BE2C (cell line): ENCODE results near the gene PGS1. TPM values are rescaled to one million over a fixed set of nuclear protein-coding genes. Genes with fewer than 3 reads are reported as not detected.
"Not testable (repeated sequence)": the region's sequence is repeated elsewhere in the genome, so short reads cannot be mapped to it uniquely, and the experiment has no call there.

ENCODE experiments used
- DNase-seq: peaks from one replicate; pipeline ENCODE4 v3.0.0-alpha.2; 2020
- H3K27me3 ChIP-seq: fragments of 250-450 bp; sonication (Bioruptor Pico); 2 replicates; pipeline ENCODE4 v1.5.1; 2020; ENCODE audit warnings: mild to moderate bottlenecking
- H3K36me3 ChIP-seq: fragments of 250-450 bp; sonication (Bioruptor Pico); 2 replicates; pipeline ENCODE4 v1.5.1; 2020; ENCODE audit warnings: mild to moderate bottlenecking
- H3K4me1 ChIP-seq: fragments of 250-450 bp; sonication (Bioruptor Pico); 2 replicates; pipeline ENCODE4 v1.5.1; 2020
- H3K4me3 ChIP-seq: 2 replicates; pipeline ENCODE4 v1.5.1; 2011; ENCODE audit warnings: low read depth, low read length
- H3K9me3 ChIP-seq: fragments of 250-450 bp; sonication (Bioruptor Pico); 2 replicates; pipeline ENCODE4 v1.5.1; 2020
- CTCF ChIP-seq: IDR thresholded peaks from 2 replicates; pipeline ENCODE4 v1.5.1; 2012; ENCODE audit warnings: mild to moderate bottlenecking, low read depth, low read length
- polyA plus RNA-seq: library from polyadenylated mRNA; unstranded; fragments of >200 nt; gene quantifications from one replicate; pipeline ENCODE4 v1.2.1, GENCODE V29; 2012; ENCODE audit warnings: low read depth, missing spikeins; ENCODE audit not compliant: insufficient read length, insufficient read depth

The PGS1 gene
- 66.0 TPM for polyA plus RNA-seq

- Histone ChIP-seq H3K27me3 (no peaks in the 10 kb centered on the region), H3K36me3 (no peaks in the 10 kb centered on the region; the same call in 1 of the 2 replicates), H3K9me3 (no peaks in the 10 kb centered on the region), H3K4me1 (no peaks in the 10 kb centered on the region), H3K4me3 (peak within 1 kb of the TSS; percentile 98)
- peak; percentile 86 for DNase-seq
- no peak for TF ChIP-seq CTCF
Measured at GRCh38 chr17:78378225-78379130, at the start of gene PGS1. Gene PGS1 (plus strand): TSS chr17:78378649. CDS start chr17:78378666, 17 bp downstream.

DNA sequence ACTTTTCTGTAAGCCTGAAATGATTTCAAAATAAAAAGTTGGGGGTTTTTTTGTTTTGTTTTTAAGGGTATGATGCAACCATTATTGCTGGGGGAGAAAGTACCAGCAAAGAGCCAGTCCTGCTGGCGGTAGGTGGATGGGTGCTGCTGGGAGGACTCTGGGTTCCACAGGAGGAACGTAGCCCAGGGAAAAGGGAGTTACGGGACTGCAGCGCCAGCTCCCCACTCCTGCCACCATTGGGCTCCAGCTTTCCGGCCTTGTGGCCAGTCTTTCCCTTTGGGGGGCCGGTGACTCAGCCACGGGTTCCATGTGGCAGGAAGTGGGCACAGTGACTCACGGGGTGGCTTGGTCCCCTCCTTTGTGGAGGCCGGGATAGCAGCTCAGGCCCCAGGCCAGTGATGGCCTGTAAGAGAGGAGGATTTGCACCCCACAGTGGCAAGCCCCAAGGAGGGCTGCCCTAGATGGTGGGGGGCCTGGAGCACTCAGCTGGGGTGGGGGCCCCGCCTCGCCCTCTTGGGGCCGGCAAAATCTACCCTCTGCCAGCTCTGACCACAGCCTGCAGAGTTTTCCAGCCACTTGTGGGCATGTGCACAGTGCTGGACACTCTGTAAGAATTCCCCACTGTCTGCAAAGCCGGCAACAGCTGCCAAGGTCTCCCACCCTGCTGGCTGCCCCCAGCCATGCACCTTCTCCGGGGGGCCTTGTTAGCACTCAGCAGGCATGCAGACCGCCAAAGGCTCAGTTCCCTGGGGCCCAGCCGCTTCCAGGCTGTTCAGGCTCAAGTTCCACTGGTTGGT, 49.0 kb upstream of the PGS1 start:
- no peak for TF ChIP-seq CTCF
- H3K4me3 ChIP-seq, result no peak overlapping the region
- DNase-seq, result no peak
- no peaks in the 10 kb centered on the region for H3K36me3 ChIP-seq
- H3K4me1 ChIP-seq, result peaks cover under 1% of the 10 kb centered on the region; the same call in 1 of the 2 replicates
- H3K9me3 ChIP-seq, result no peaks in the 10 kb centered on the region
- H3K27me3 ChIP-seq, result no peaks in the 10 kb centered on the region

DNA sequence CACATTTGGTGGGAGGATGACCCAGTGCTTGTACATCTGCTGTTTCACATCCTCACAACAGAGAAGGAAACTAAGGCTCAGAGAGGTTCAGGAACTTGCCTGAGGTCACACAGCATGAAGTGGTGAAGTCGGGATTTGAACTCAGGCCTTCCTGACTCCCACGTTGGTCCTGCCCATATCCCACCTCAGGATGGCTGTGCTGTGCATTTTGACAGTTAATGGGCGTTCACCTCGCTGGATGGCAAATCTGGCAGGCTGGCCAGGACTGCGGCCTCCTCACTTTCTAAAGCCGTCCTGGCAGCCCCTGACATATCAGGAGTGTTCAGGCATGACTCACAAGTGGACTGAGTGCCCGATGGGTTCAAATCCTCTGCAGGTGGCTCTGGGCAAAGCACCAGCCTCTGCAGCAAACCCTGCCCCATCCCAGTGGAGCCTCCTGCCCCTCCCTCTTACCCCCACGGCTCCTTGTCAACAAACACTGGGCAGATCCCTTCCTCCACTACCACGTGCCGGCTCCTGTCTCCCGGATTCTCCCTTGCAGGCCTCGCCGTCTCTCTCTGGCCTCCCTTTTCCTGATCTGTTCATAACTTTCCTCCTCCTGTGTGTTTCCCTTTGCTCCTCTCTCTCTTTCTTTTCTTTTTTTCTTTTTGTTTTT, 47.8 kb upstream of the PGS1 start:
- no peak for TF ChIP-seq CTCF

DNA sequence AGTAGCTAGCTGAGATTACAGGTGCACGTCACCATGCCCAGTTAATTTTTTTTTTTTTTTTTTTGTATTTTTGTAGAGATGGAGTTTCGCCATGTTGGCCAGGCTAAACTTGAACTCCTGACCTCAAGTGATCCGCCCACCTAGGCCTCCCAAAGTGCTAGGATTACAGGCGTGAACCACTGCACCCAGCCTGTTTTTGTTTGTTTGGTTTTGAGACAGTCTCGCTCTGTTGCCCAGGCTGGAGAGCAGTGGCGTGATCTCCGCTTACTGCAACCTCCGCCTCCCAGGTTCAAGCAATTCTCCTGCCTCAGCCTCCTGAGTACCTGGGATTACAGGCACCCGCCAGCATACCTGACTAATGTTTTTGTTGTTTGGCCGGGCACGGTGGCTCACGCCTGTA, 47.1 kb upstream of the PGS1 start:
- H3K27me3 ChIP-seq, H3K36me3 ChIP-seq, DNase-seq, H3K9me3 ChIP-seq, H3K4me3 ChIP-seq, H3K4me1 ChIP-seq: not testable (repeated sequence)

More for the DNA sequence above, 47.8 kb upstream of the PGS1 start:
- DNase-seq, result no peak
- Histone ChIP-seq H3K4me3 (no peak overlapping the region), H3K4me1 (no peaks in the 10 kb centered on the region), H3K9me3 (no peaks in the 10 kb centered on the region), H3K36me3 (no peaks in the 10 kb centered on the region), H3K27me3 (no peaks in the 10 kb centered on the region)

GRCh38 chr17:78332991-78333390, 45.5 kb upstream of the PGS1 start:
- TF ChIP-seq CTCF, result no peak
- Histone ChIP-seq H3K4me1 (no peaks in the 10 kb centered on the region), H3K9me3 (no peaks in the 10 kb centered on the region), H3K27me3 (no peaks in the 10 kb centered on the region), H3K4me3 (no peak overlapping the region), H3K36me3 (no peaks in the 10 kb centered on the region)
- no peak for DNase-seq

- no peak for DNase-seq
- Histone ChIP-seq H3K9me3 (no peaks in the 10 kb centered on the region), H3K4me3 (no peak overlapping the region), H3K4me1 (no peaks in the 10 kb centered on the region), H3K27me3 (no peaks in the 10 kb centered on the region), H3K36me3 (no peaks in the 10 kb centered on the region)
- TF ChIP-seq CTCF, result no peak
Measured at GRCh38 chr17:78335209-78335608, 43.2 kb upstream of the PGS1 start.
